Caco-2 (cell line): ENCODE results near the gene MAN2A1. TPM values are rescaled to one million over a fixed set of nuclear protein-coding genes. Genes with fewer than 3 reads are reported as not detected.

ENCODE experiments used
- BruUV-seq: library from RNA; stranded (reverse); fragments of 400-500 nt; replicated peaks from 2 replicates; lab custom pipeline; 2021; lab: Mats Ljungman, UMichigan
- CTCF ChIA-PET: fragments of 300-600 bp; sonication (Branson Sonifier 250); formaldehyde crosslinking; loops from one replicate; lab custom pipeline; 2022; ENCODE audit warnings: antibody characterized with exemption; lab: Charles Lee
- POLR2A ChIA-PET: fragments of 300-600 bp; sonication (Branson Sonifier 250); formaldehyde crosslinking; loops from one replicate; lab custom pipeline; 2022; ENCODE audit warnings: antibody characterized with exemption; lab: Charles Lee
- DNase-seq, 2 experiments: peaks; one replicate each; pipeline versions ENCODE4 v3.0.0 to v3.0.0-alpha.2; 2020 to 2022
- H3K27me3 ChIP-seq: replicated peaks from 2 replicates; pipeline ENCODE4 v1.6.0; 2011; ENCODE audit warnings: low read length; ENCODE audit not compliant: control insufficient read depth, insufficient read depth
- H3K36me3 ChIP-seq: 2 replicates; pipeline ENCODE4 v1.5.1; 2011; ENCODE audit warnings: low read length; ENCODE audit not compliant: control insufficient read depth, insufficient read depth
- H3K4me1 ChIP-seq: fragments of 250-450 bp; sonication (Bioruptor Pico); 2 replicates; pipeline ENCODE4 v1.5.1; 2020; ENCODE audit warnings: mild to moderate bottlenecking
- H3K4me3 ChIP-seq: 2 replicates; pipeline ENCODE4 v1.5.1; 2011; ENCODE audit warnings: low read depth, mild to moderate bottlenecking, control low read depth, low read length
- H3K9me3 ChIP-seq: fragments of 250-450 bp; sonication (Bioruptor Pico); 2 replicates; pipeline ENCODE4 v1.5.1; 2020; ENCODE audit warnings: mild to moderate bottlenecking, moderate library complexity
- H3K27ac Mint-ChIP-seq: one replicate; pipeline ENCODE4 v1.8.0; 2022; ENCODE audit warnings: mixed read lengths; ENCODE audit not compliant: unreplicated experiment
- H3K27me3 Mint-ChIP-seq: one replicate; pipeline ENCODE4 v1.8.0; 2022; ENCODE audit warnings: mixed read lengths; ENCODE audit not compliant: insufficient read depth, unreplicated experiment
- H3K36me3 Mint-ChIP-seq: one replicate; pipeline ENCODE4 v1.8.0; 2022; ENCODE audit warnings: mild to moderate bottlenecking, mixed read lengths; ENCODE audit not compliant: insufficient read depth, unreplicated experiment
- H3K4me1 Mint-ChIP-seq: one replicate; pipeline ENCODE4 v1.8.0; 2022; ENCODE audit warnings: low read depth, mixed read lengths; ENCODE audit not compliant: unreplicated experiment
- H3K4me3 Mint-ChIP-seq: one replicate; pipeline ENCODE4 v1.8.0; 2022; ENCODE audit warnings: mild to moderate bottlenecking, moderate library complexity, mixed read lengths; ENCODE audit not compliant: unreplicated experiment
- H3K9me3 Mint-ChIP-seq: one replicate; pipeline ENCODE4 v1.8.0; 2022; ENCODE audit warnings: mixed read lengths; ENCODE audit not compliant: unreplicated experiment
- CTCF ChIP-seq, 2 experiments: fragments of 200-600 bp in 1 of 2; IDR thresholded peaks; 1 replicate in 1 of 2; 2 replicates in 1 of 2; pipeline versions ENCODE4 v1.5.1 to v1.8.0; 2011 to 2022; ENCODE audit warnings: antibody characterized with exemption in 1 of 2, control low read depth in 1 of 2, inconsistent platforms in 1 of 2, low read depth in 1 of 2, low read length in 1 of 2, mild to moderate bottlenecking in 1 of 2, moderate library complexity in 1 of 2; ENCODE audit not compliant: insufficient read depth in 1 of 2, severe bottlenecking in 1 of 2, unreplicated experiment in 1 of 2
- intact Hi-C: fragments of 100-400 bp; cut with micrococcal nuclease; formaldehyde crosslinking; loops from one replicate; pipeline ENCODE4 v1.10.0; 2022; ENCODE audit not compliant: unreplicated experiment
- total RNA-seq: library from RNA; stranded (reverse); gene quantifications from 2 replicates; pipeline ENCODE4 v1.2.3, GENCODE V29; 2022

The MAN2A1 gene
- total RNA-seq, 1 experiment from 2014 or later, result 57.3 TPM

- H3K36me3 Mint-ChIP-seq, result peaks cover 10% of the 10 kb centered on the region
- H3K4me3 Mint-ChIP-seq, result no peak overlapping the region
- H3K27ac Mint-ChIP-seq, result no peak overlapping the region
- intact Hi-C loops, result no loop called here
- H3K9me3 ChIP-seq, result no peaks in the 10 kb centered on the region
- no peak overlapping the region for H3K4me3 ChIP-seq
- peaks cover 32% of the 10 kb centered on the region for H3K4me1 Mint-ChIP-seq
- ChIA-PET POLR2A (no interaction called here), CTCF (no interaction called here)
- TF ChIP-seq CTCF (IDR thresholded peaks at IDR 0.05; ENCODE audit: insufficient read depth in 1 of 2, low read depth in 1 of 2, low read length in 1 of 2, severe bottlenecking in 1 of 2, unreplicated experiment in 1 of 2), result no peak
- no peaks in the 10 kb centered on the region; the same call in 1 of the 2 replicates for H3K36me3 ChIP-seq
- no peaks in the 10 kb centered on the region for H3K27me3 ChIP-seq
- peaks cover 39% of the 10 kb centered on the region for H3K4me1 ChIP-seq
- no TSS peak for BruUV-seq
- no peaks in the 10 kb centered on the region for H3K9me3 Mint-ChIP-seq
- DNase-seq, result no peak
- no peaks in the 10 kb centered on the region for H3K27me3 Mint-ChIP-seq
These were observed 14.1 kb downstream of the MAN2A1 start for GRCh38 chr5:109703829-109704228.

DNA sequence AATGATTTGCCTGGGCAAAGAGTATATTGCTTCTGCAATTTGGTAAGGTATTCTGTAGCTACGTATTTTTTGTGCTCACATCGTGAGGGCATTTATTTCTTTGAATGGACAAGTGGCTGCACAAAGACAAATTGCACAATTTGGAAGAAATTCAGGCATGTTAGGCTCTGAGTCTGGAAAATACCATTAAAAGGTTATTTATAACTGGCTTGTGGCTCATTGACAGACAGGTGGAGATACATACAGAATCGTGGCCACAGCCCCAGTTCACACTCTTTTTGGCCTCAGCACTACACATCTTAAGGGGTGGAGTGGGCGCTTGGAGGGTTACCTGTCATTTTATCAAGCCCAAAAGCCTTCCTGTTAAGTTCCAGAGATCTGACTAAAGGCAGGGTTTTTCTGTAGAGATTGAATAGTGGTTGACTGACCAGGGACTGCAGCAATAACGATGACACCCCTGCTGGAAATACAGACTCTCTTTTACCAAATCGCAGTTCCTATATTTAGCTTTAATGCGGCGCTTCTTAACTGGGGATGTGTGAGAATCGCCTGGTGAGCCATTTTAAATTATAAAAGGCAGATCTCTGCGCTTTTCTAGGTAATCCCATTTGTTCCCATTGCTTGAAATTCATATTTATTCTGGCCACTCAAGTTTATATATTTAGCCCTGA, 14.7 kb downstream of the MAN2A1 start:
- TF ChIP-seq CTCF (IDR thresholded peaks at IDR 0.05; ENCODE audit: insufficient read depth in 1 of 2, low read depth in 1 of 2, low read length in 1 of 2, severe bottlenecking in 1 of 2, unreplicated experiment in 1 of 2), result no peak
- no TSS peak for BruUV-seq
- Mint-ChIP-seq H3K36me3 (peaks cover 10% of the 10 kb centered on the region), H3K27ac (no peak overlapping the region), H3K27me3 (no peaks in the 10 kb centered on the region), H3K4me1 (peaks cover 38% of the 10 kb centered on the region), H3K9me3 (no peaks in the 10 kb centered on the region), H3K4me3 (no peak overlapping the region)
- Histone ChIP-seq H3K4me3 (no peak overlapping the region), H3K9me3 (no peaks in the 10 kb centered on the region), H3K4me1 (peaks cover 45% of the 10 kb centered on the region), H3K36me3 (no peaks in the 10 kb centered on the region; the same call in 1 of the 2 replicates), H3K27me3 (no peaks in the 10 kb centered on the region)
- intact Hi-C loops, result no loop called here
- POLR2A ChIA-PET, result no interaction called here
- no peak for DNase-seq
- CTCF ChIA-PET, result no interaction called here

DNA sequence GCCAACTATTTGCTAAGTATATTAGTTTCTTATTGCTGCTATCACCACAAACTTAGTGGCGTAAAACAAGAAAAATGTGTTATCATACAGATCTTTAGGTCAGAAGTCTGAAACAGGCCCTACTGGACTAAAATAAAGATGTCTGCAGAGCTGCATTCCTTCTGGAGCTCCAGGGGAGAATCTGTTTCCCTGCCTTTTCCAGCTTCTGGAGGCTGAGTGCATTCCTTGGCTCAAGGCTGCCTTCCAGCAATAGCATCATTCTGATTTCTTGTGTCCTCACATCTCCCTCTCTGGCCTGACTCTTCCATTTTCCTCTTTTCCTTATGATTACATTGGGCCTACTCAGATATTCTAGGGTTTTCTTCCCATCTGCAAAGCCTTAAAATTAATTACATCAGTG, 15.9 kb downstream of the MAN2A1 start:
- intact Hi-C loops, result no loop called here
- no peak for TF ChIP-seq CTCF (IDR thresholded peaks at IDR 0.05; ENCODE audit: insufficient read depth in 1 of 2, low read depth in 1 of 2, low read length in 1 of 2, severe bottlenecking in 1 of 2, unreplicated experiment in 1 of 2)
- ChIA-PET POLR2A (no interaction called here), CTCF (no interaction called here)
- H3K27me3 Mint-ChIP-seq, result no peaks in the 10 kb centered on the region
- no peak for DNase-seq
- Histone ChIP-seq H3K36me3 (no peaks in the 10 kb centered on the region; the same call in 1 of the 2 replicates), H3K27me3 (no peaks in the 10 kb centered on the region), H3K4me1 (peaks cover 52% of the 10 kb centered on the region), H3K9me3 (no peaks in the 10 kb centered on the region), H3K4me3 (no peak overlapping the region)
- H3K4me1 Mint-ChIP-seq, result peaks cover 40% of the 10 kb centered on the region
- peaks cover 10% of the 10 kb centered on the region for H3K36me3 Mint-ChIP-seq
- no TSS peak for BruUV-seq
- H3K4me3 Mint-ChIP-seq, result no peak overlapping the region
- H3K9me3 Mint-ChIP-seq, result no peaks in the 10 kb centered on the region
- H3K27ac Mint-ChIP-seq, result no peak overlapping the region
